ENCODE results near the gene SPINK5.

Gene SPINK5

DNA sequence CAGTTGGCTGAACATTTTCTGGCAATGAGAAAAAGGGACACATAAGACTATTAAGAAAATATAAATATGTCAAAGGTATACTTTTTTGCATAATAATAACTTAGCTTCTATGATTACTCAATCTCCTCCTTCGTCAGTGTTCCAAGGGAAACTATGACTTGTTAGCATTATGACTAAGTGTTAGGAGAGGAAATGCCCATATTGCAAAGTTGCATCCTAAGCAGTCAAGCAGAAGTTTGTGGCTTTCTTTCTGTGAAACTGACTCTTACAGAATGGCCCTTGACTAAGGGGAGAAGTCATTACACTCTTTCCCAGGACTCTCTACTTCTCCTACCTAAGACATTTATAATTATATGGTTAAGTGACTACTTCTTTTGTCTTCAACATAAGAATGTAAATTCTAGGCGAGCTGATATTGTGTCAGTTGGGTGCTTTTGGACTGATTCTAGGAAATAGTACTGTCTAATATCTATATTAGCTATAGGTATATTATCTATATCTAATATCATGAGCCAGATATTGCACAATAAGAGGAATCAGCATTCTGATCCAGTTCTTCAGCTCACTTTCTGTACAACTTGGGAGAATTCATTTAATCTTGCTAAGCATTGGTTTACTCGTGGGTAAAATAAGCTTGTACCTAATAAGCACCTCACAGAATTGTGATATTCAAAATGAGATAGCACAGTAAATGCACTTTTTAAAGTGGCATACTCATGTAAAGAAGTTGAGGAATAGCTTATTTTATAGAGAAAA, 122.6 kb downstream of the SPINK5 start:
- H3K36me3 Mint-ChIP-seq (ENCODE audit: low read depth) = no peaks in the 10 kb centered on the region
- no peaks in the 10 kb centered on the region for H3K27me3 Mint-ChIP-seq (ENCODE audit: low read depth)
- H3K4me1 Mint-ChIP-seq = no peaks in the 10 kb centered on the region
- no peak overlapping the region for H3K4me3 Mint-ChIP-seq
- no peaks in the 10 kb centered on the region for H3K9me3 Mint-ChIP-seq
- no peak overlapping the region for H3K27ac Mint-ChIP-seq
- TF ChIP-seq, protein P1, sequence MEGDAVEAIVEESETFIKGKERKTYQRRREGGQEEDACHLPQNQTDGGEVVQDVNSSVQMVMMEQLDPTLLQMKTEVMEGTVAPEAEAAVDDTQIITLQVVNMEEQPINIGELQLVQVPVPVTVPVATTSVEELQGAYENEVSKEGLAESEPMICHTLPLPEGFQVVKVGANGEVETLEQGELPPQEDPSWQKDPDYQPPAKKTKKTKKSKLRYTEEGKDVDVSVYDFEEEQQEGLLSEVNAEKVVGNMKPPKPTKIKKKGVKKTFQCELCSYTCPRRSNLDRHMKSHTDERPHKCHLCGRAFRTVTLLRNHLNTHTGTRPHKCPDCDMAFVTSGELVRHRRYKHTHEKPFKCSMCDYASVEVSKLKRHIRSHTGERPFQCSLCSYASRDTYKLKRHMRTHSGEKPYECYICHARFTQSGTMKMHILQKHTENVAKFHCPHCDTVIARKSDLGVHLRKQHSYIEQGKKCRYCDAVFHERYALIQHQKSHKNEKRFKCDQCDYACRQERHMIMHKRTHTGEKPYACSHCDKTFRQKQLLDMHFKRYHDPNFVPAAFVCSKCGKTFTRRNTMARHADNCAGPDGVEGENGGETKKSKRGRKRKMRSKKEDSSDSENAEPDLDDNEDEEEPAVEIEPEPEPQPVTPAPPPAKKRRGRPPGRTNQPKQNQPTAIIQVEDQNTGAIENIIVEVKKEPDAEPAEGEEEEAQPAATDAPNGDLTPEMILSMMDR (IDR thresholded peaks at IDR 0.05; ENCODE audit: unreplicated experiment in 3 of 3) = no peak
